ENCODE results near the gene BDH1.
A peak's percentile ranks its signal among the peaks of the same experiment; 100 is the strongest.

BDH1 gene

GRCh38 chr3:197600796-197601565 lies 45.2 kb upstream of the BDH1 start:
- no peak overlapping the region for H2BK12ac ChIP-seq (ENCODE audit: low read length in 2 of 2)
- H3K36me3 ChIP-seq (ENCODE audit: control insufficient read depth in 1 of 2, insufficient read depth in 2 of 2, low read depth in 1 of 2, low read length in 2 of 2): peaks cover 8 to 24% of the 10 kb centered on the region in 2 experiments
- peak; percentile 28 for DNase-seq
- no peak overlapping the region for H2BK120ac ChIP-seq (ENCODE audit: low read depth, low read length)
- no peak overlapping the region for H2AFZ ChIP-seq (ENCODE audit: low read depth, low read length)
- no peak overlapping the region for H4K8ac ChIP-seq (ENCODE audit: low read length)
- H3K14ac ChIP-seq (ENCODE audit: low read length in 2 of 2): no peak overlapping the region
- no peak overlapping the region for H3K18ac ChIP-seq (ENCODE audit: low read depth in 1 of 2, low read length in 2 of 2)
- no peak overlapping the region for H2BK5ac ChIP-seq (ENCODE audit: low read depth, low read length, poor library complexity, severe bottlenecking)
- H4K91ac ChIP-seq (ENCODE audit: low read length): no peak overlapping the region
- no peaks in the 10 kb centered on the region for H3K79me1 ChIP-seq (replicated peaks; ENCODE audit: low read length, poor library complexity, severe bottlenecking)
- H3K9ac ChIP-seq (ENCODE audit: low read length): no peak overlapping the region
- H2AK5ac ChIP-seq (ENCODE audit: low read length, severe bottlenecking): no peak overlapping the region
- no peak overlapping the region for H3K4me2 ChIP-seq (ENCODE audit: low read length, poor library complexity, severe bottlenecking)
- H3K4ac ChIP-seq (ENCODE audit: low read depth in 1 of 2, low read length in 2 of 2): no peak overlapping the region
- H3K9me3 ChIP-seq (ENCODE audit: control insufficient read depth, low read length): no peaks in the 10 kb centered on the region
- no peak overlapping the region for H3K23ac ChIP-seq (ENCODE audit: low read length in 2 of 2)
- no peaks in the 10 kb centered on the region for H3K27me3 ChIP-seq (ENCODE audit: control insufficient read depth in 1 of 2, insufficient read depth in 1 of 2, low read length in 2 of 2)
- 90% methylated on average over 22 of the region's 22 CpGs for WGBS
- peaks cover 12% of the 10 kb centered on the region for H3K4me1 ChIP-seq (ENCODE audit: control insufficient read depth, insufficient read depth, low read depth, low read length)
- H2BK15ac ChIP-seq (ENCODE audit: low read depth, poor library complexity, severe bottlenecking): no peak overlapping the region
- no peak overlapping the region for H3K27ac ChIP-seq (ENCODE audit: low read length, poor library complexity, severe bottlenecking)
- no peak overlapping the region for H3K4me3 ChIP-seq (ENCODE audit: insufficient read depth in 1 of 2, low read depth in 1 of 2, low read length in 2 of 2)

- H2BK15ac ChIP-seq (ENCODE audit: low read depth, poor library complexity, severe bottlenecking): no peak overlapping the region
- H3K14ac ChIP-seq (ENCODE audit: low read length in 2 of 2): no peak overlapping the region
- H3K23ac ChIP-seq (ENCODE audit: low read length in 2 of 2): peak overlapping the region in 1 of 2 experiments; percentile 46
- peaks cover 8 to 11% of the 10 kb centered on the region in 2 experiments for H3K36me3 ChIP-seq (ENCODE audit: control insufficient read depth in 1 of 2, insufficient read depth in 2 of 2, low read depth in 1 of 2, low read length in 2 of 2)
- no peak overlapping the region for H2AK5ac ChIP-seq (ENCODE audit: low read length, severe bottlenecking)
- no peak overlapping the region for H2BK5ac ChIP-seq (ENCODE audit: low read depth, low read length, poor library complexity, severe bottlenecking)
- H3K4me3 ChIP-seq (ENCODE audit: insufficient read depth in 1 of 2, low read depth in 1 of 2, low read length in 2 of 2): peak overlapping the region; percentile 20 to 74
- H3K4ac ChIP-seq (ENCODE audit: low read depth in 1 of 2, low read length in 2 of 2): no peak overlapping the region
- H3K9me3 ChIP-seq (ENCODE audit: control insufficient read depth, low read length): no peaks in the 10 kb centered on the region
- DNase-seq: peak; percentile 79
- peak overlapping the region; percentile 35 for H3K4me2 ChIP-seq (ENCODE audit: low read length, poor library complexity, severe bottlenecking)
- H2BK12ac ChIP-seq (ENCODE audit: low read length in 2 of 2): no peak overlapping the region
- H4K8ac ChIP-seq (ENCODE audit: low read length): peak overlapping the region; percentile 28
- H3K18ac ChIP-seq (ENCODE audit: low read depth in 1 of 2, low read length in 2 of 2): no peak overlapping the region
- H2AFZ ChIP-seq (ENCODE audit: low read depth, low read length): peak overlapping the region; percentile 3
- no peak overlapping the region for H2BK120ac ChIP-seq (ENCODE audit: low read depth, low read length)
- H3K9ac ChIP-seq (ENCODE audit: low read length): peak overlapping the region; percentile 68
- H3K27me3 ChIP-seq (ENCODE audit: control insufficient read depth in 1 of 2, insufficient read depth in 1 of 2, low read length in 2 of 2): no peaks in the 10 kb centered on the region
- peaks cover 12% of the 10 kb centered on the region for H3K4me1 ChIP-seq (ENCODE audit: control insufficient read depth, insufficient read depth, low read depth, low read length)
- WGBS: 47% methylated on average over 22 of the region's 22 CpGs
- H3K79me1 ChIP-seq (replicated peaks; ENCODE audit: low read length, poor library complexity, severe bottlenecking): no peaks in the 10 kb centered on the region
- no peak overlapping the region for H4K91ac ChIP-seq (ENCODE audit: low read length)
- no peak overlapping the region for H3K27ac ChIP-seq (ENCODE audit: low read length, poor library complexity, severe bottlenecking)
Measured at GRCh38 chr3:197599089-197599765, 43.5 kb upstream of the BDH1 start.

DNA sequence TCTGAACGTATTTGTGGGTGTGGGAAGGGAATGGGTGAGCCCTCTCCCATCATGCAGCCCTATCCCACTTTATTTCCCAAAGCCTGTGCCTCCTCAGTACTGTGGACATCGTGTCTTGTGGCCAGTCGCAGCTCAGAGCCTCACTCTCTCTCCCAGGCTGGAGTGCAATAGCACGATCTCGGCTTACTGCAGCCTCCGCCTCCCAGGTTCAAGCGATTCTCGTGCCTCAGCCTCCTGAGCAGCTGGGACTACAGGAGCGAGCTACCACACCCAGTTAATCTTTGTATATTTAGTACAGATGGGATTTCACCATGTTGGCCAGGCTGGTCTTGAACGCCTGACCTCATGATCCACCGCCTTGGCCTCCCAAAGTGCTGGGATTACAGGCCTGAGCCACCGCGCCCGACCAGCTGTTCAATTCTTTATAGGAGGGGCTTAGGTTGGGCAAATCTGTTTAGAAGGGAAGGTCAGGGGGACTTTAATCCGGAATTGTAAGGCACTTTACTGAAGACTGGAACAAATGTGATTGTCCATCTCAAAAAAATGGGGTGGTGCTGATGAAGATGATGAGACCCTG lies 42.7 kb upstream of the BDH1 start:
- no peak overlapping the region for H3K23ac ChIP-seq (ENCODE audit: low read length in 2 of 2)
- no peak overlapping the region for H2BK120ac ChIP-seq (ENCODE audit: low read depth, low read length)
- no peak for DNase-seq
- no peaks in the 10 kb centered on the region for H3K79me1 ChIP-seq (replicated peaks; ENCODE audit: low read length, poor library complexity, severe bottlenecking)
- no peaks in the 10 kb centered on the region for H3K9me3 ChIP-seq (ENCODE audit: control insufficient read depth, low read length)
- H2AK5ac ChIP-seq (ENCODE audit: low read length, severe bottlenecking): no peak overlapping the region
- H3K4me2 ChIP-seq (ENCODE audit: low read length, poor library complexity, severe bottlenecking): peak overlapping the region; percentile 35
- no peak overlapping the region for H3K4me3 ChIP-seq (ENCODE audit: insufficient read depth in 1 of 2, low read depth in 1 of 2, low read length in 2 of 2)
- H2BK5ac ChIP-seq (ENCODE audit: low read depth, low read length, poor library complexity, severe bottlenecking): no peak overlapping the region
- H2AFZ ChIP-seq (ENCODE audit: low read depth, low read length): no peak overlapping the region
- peak overlapping the region; percentile 68 for H3K9ac ChIP-seq (ENCODE audit: low read length)
- H2BK15ac ChIP-seq (ENCODE audit: low read depth, poor library complexity, severe bottlenecking): no peak overlapping the region
- peaks cover 4 to 6% of the 10 kb centered on the region in 2 experiments for H3K36me3 ChIP-seq (ENCODE audit: control insufficient read depth in 1 of 2, insufficient read depth in 2 of 2, low read depth in 1 of 2, low read length in 2 of 2)
- no peak overlapping the region for H3K14ac ChIP-seq (ENCODE audit: low read length in 2 of 2)
- no peak overlapping the region for H3K27ac ChIP-seq (ENCODE audit: low read length, poor library complexity, severe bottlenecking)
- H3K4me1 ChIP-seq (ENCODE audit: control insufficient read depth, insufficient read depth, low read depth, low read length): peaks cover 12% of the 10 kb centered on the region
- H3K4ac ChIP-seq (ENCODE audit: low read depth in 1 of 2, low read length in 2 of 2): no peak overlapping the region
- WGBS: 89% methylated on average over 13 of the region's 15 CpGs
- no peaks in the 10 kb centered on the region for H3K27me3 ChIP-seq (ENCODE audit: control insufficient read depth in 1 of 2, insufficient read depth in 1 of 2, low read length in 2 of 2)
- no peak overlapping the region for H4K8ac ChIP-seq (ENCODE audit: low read length)
- no peak overlapping the region for H4K91ac ChIP-seq (ENCODE audit: low read length)
- H2BK12ac ChIP-seq (ENCODE audit: low read length in 2 of 2): no peak overlapping the region
- H3K18ac ChIP-seq (ENCODE audit: low read depth in 1 of 2, low read length in 2 of 2): no peak overlapping the region

- peaks cover 12% of the 10 kb centered on the region for H3K4me1 ChIP-seq (ENCODE audit: control insufficient read depth, insufficient read depth, low read depth, low read length)
- no peaks in the 10 kb centered on the region for H3K9me3 ChIP-seq (ENCODE audit: control insufficient read depth, low read length)
- no peak overlapping the region for H2AK5ac ChIP-seq (ENCODE audit: low read length, severe bottlenecking)
- H3K18ac ChIP-seq (ENCODE audit: low read depth in 1 of 2, low read length in 2 of 2): no peak overlapping the region
- no peak overlapping the region for H3K23ac ChIP-seq (ENCODE audit: low read length in 2 of 2)
- 96% methylated on average over 4 of the region's 4 CpGs for WGBS
- no peak overlapping the region for H4K91ac ChIP-seq (ENCODE audit: low read length)
- H3K4ac ChIP-seq (ENCODE audit: low read depth in 1 of 2, low read length in 2 of 2): no peak overlapping the region
- H3K9ac ChIP-seq (ENCODE audit: low read length): no peak overlapping the region
- no peak overlapping the region for H2AFZ ChIP-seq (ENCODE audit: low read depth, low read length)
- H3K4me3 ChIP-seq (ENCODE audit: insufficient read depth in 1 of 2, low read depth in 1 of 2, low read length in 2 of 2): no peak overlapping the region
- H3K14ac ChIP-seq (ENCODE audit: low read length in 2 of 2): no peak overlapping the region
- H2BK5ac ChIP-seq (ENCODE audit: low read depth, low read length, poor library complexity, severe bottlenecking): no peak overlapping the region
- peaks cover 0 to 3% of the 10 kb centered on the region in 2 experiments for H3K36me3 ChIP-seq (ENCODE audit: control insufficient read depth in 1 of 2, insufficient read depth in 2 of 2, low read depth in 1 of 2, low read length in 2 of 2)
- H3K27me3 ChIP-seq (ENCODE audit: control insufficient read depth in 1 of 2, insufficient read depth in 1 of 2, low read length in 2 of 2): no peaks in the 10 kb centered on the region
- H2BK120ac ChIP-seq (ENCODE audit: low read depth, low read length): no peak overlapping the region
- no peak overlapping the region for H3K27ac ChIP-seq (ENCODE audit: low read length, poor library complexity, severe bottlenecking)
- no peak overlapping the region for H2BK15ac ChIP-seq (ENCODE audit: low read depth, poor library complexity, severe bottlenecking)
- no peak overlapping the region for H4K8ac ChIP-seq (ENCODE audit: low read length)
- no peak for DNase-seq
- H3K4me2 ChIP-seq (ENCODE audit: low read length, poor library complexity, severe bottlenecking): no peak overlapping the region
- H2BK12ac ChIP-seq (ENCODE audit: low read length in 2 of 2): no peak overlapping the region
- no peaks in the 10 kb centered on the region for H3K79me1 ChIP-seq (replicated peaks; ENCODE audit: low read length, poor library complexity, severe bottlenecking)
Measured at GRCh38 chr3:197597335-197597734, 41.6 kb upstream of the BDH1 start.
